Measurements from ENCODE around the gene AGGF1. TPM values are rescaled to one million over a fixed set of nuclear protein-coding genes. Genes with fewer than 3 reads are reported as not detected.
A peak's percentile ranks its signal among the peaks of the same experiment; 100 is the strongest.

Gene AGGF1
- total RNA-seq, 1 experiment from 2014 or later: 23.2 TPM

DNA sequence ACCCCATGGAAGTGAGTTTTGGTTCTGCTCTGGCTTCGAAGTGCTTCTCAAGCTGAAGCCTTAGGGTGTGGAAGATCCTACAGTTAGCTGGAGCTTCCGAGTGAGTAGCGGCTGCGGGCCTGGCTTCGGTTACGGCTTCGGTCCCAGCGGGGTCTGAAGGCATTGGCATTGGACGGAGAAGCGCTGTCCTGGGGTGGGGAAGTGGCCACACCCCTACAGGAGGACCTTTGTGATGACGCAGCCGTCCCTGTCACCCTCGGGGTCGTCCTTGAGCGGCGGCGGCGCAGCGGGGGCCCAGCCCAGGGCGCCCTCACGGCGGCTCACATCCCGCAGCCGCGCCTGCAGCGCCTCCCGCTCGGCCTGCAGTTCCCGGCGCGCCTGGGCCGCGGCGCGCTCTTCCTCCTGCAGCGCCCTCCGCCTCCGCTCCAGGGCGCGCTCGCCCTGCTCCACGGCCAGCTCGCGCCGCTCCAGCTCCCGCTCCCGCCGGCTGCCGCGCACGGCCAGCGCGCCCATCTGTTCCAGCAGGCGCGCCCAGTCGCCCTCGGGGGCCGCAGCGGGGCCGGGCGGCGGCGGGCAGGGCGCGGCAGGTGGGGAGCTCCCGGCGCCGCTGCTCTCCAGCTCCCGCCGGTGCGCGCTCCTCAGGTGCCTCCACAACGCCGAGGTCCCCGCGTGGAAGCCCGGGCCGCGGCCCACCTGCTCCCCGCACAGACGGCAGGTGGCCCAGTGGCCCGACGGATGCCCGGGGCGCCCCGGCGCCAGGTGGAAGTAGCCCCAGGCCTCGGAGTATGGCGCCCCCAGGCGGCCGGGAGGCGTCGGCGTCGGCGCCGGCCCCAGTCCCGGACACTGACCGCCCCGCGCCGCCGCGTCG is 47.0 kb downstream of the AGGF1 start:
- H3K4me3 Mint-ChIP-seq: peak overlapping the region; percentile 66
- peaks cover under 1% of the 10 kb centered on the region for H3K9me3 Mint-ChIP-seq
- TF ChIP-seq, protein P1, sequence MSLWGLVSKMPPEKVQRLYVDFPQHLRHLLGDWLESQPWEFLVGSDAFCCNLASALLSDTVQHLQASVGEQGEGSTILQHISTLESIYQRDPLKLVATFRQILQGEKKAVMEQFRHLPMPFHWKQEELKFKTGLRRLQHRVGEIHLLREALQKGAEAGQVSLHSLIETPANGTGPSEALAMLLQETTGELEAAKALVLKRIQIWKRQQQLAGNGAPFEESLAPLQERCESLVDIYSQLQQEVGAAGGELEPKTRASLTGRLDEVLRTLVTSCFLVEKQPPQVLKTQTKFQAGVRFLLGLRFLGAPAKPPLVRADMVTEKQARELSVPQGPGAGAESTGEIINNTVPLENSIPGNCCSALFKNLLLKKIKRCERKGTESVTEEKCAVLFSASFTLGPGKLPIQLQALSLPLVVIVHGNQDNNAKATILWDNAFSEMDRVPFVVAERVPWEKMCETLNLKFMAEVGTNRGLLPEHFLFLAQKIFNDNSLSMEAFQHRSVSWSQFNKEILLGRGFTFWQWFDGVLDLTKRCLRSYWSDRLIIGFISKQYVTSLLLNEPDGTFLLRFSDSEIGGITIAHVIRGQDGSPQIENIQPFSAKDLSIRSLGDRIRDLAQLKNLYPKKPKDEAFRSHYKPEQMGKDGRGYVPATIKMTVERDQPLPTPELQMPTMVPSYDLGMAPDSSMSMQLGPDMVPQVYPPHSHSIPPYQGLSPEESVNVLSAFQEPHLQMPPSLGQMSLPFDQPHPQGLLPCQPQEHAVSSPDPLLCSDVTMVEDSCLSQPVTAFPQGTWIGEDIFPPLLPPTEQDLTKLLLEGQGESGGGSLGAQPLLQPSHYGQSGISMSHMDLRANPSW (CRISPR knock-in tag; conservative IDR thresholded peaks at IDR 0.05; ENCODE audit: low read depth): no peak
- TF ChIP-seq ZNF416 (CRISPR knock-in tag; IDR thresholded peaks at IDR 0.05): peak; percentile 64; the same call in 1 of the 2 replicates
- TF ChIP-seq NFE2L1 (CRISPR knock-in tag; IDR thresholded peaks at IDR 0.05): no peak
- TF ChIP-seq ZNF317 (CRISPR knock-in tag; IDR thresholded peaks at IDR 0.05; ENCODE audit: borderline replicate concordance, low read depth): no peak
- TF ChIP-seq OVOL2 (CRISPR knock-in tag; IDR thresholded peaks at IDR 0.05; ENCODE audit: borderline replicate concordance): no peak
- TF ChIP-seq E2F4 (CRISPR knock-in tag; IDR thresholded peaks at IDR 0.05; ENCODE audit: borderline replicate concordance, low read depth): no peak
- peak; percentile 94 for TF ChIP-seq CTCF (IDR thresholded peaks at IDR 0.05)
- TF ChIP-seq TCF7 (CRISPR knock-in tag; IDR thresholded peaks at IDR 0.05; ENCODE audit: low read depth): 0 out of 2 replicates have a peak, but pooled peaks have one; percentile 54
- TF ChIP-seq SOX15 (CRISPR knock-in tag; IDR thresholded peaks at IDR 0.05): no peak
- TF ChIP-seq JUN (CRISPR knock-in tag; IDR thresholded peaks at IDR 0.05): 0 out of 2 replicates have a peak, but pooled peaks have one; percentile 25
- peak; percentile 92 for TF ChIP-seq ZNF423 (CRISPR knock-in tag; IDR thresholded peaks at IDR 0.05)
- TF ChIP-seq ETV6 (CRISPR knock-in tag; IDR thresholded peaks at IDR 0.05): 0 out of 2 replicates have a peak, but pooled peaks have one; percentile 28
- no peak for TF ChIP-seq GTF2I (CRISPR knock-in tag; conservative IDR thresholded peaks at IDR 0.05)
- TF ChIP-seq ZNF121 (CRISPR knock-in tag; IDR thresholded peaks at IDR 0.05): no peak
- TF ChIP-seq TEAD1 (CRISPR knock-in tag; IDR thresholded peaks at IDR 0.05): peak; percentile 43; the same call in 1 of the 2 replicates
- no peak for TF ChIP-seq ZNF219 (CRISPR knock-in tag; IDR thresholded peaks at IDR 0.05; ENCODE audit: borderline replicate concordance)
- TF ChIP-seq EMX1 (CRISPR knock-in tag; IDR thresholded peaks at IDR 0.05): no peak
- TF ChIP-seq MAX (CRISPR knock-in tag; IDR thresholded peaks at IDR 0.05): peak; percentile 27; the same call in 1 of the 2 replicates
- TF ChIP-seq, protein P2, sequence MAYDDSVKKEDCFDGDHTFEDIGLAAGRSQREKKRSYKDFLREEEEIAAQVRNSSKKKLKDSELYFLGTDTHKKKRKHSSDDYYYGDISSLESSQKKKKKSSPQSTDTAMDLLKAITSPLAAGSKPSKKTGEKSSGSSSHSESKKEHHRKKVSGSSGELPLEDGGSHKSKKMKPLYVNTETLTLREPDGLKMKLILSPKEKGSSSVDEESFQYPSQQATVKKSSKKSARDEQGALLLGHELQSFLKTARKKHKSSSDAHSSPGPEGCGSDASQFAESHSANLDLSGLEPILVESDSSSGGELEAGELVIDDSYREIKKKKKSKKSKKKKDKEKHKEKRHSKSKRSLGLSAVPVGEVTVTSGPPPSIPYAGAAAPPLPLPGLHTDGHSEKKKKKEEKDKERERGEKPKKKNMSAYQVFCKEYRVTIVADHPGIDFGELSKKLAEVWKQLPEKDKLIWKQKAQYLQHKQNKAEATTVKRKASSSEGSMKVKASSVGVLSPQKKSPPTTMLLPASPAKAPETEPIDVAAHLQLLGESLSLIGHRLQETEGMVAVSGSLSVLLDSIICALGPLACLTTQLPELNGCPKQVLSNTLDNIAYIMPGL (CRISPR knock-in tag; IDR thresholded peaks at IDR 0.05): peak; percentile 96
- no peak for TF ChIP-seq ATF1 (CRISPR knock-in tag; IDR thresholded peaks at IDR 0.05)
- TF ChIP-seq RELA (CRISPR knock-in tag; IDR thresholded peaks at IDR 0.05; ENCODE audit: borderline replicate concordance): peak; percentile 18
- TF ChIP-seq, protein P3, sequence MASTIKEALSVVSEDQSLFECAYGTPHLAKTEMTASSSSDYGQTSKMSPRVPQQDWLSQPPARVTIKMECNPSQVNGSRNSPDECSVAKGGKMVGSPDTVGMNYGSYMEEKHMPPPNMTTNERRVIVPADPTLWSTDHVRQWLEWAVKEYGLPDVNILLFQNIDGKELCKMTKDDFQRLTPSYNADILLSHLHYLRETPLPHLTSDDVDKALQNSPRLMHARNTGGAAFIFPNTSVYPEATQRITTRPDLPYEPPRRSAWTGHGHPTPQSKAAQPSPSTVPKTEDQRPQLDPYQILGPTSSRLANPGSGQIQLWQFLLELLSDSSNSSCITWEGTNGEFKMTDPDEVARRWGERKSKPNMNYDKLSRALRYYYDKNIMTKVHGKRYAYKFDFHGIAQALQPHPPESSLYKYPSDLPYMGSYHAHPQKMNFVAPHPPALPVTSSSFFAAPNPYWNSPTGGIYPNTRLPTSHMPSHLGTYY (CRISPR knock-in tag; IDR thresholded peaks at IDR 0.05): peak; percentile 40; the same call in 1 of the 2 replicates
- peak; percentile 25; the same call in 1 of the 2 replicates for TF ChIP-seq SP1 (CRISPR knock-in tag; conservative IDR thresholded peaks at IDR 0.05)
- TF ChIP-seq FOXK1 (CRISPR knock-in tag; IDR thresholded peaks at IDR 0.05): peak; percentile 11; the same call in 1 of the 2 replicates
- TF ChIP-seq TP53 (CRISPR knock-in tag; IDR thresholded peaks at IDR 0.05): peak; percentile 70; the same call in 1 of the 2 replicates
- TF ChIP-seq, protein P4, sequence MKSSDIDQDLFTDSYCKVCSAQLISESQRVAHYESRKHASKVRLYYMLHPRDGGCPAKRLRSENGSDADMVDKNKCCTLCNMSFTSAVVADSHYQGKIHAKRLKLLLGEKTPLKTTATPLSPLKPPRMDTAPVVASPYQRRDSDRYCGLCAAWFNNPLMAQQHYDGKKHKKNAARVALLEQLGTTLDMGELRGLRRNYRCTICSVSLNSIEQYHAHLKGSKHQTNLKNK (CRISPR knock-in tag; IDR thresholded peaks at IDR 0.05): no peak
- TF ChIP-seq, protein P5, sequence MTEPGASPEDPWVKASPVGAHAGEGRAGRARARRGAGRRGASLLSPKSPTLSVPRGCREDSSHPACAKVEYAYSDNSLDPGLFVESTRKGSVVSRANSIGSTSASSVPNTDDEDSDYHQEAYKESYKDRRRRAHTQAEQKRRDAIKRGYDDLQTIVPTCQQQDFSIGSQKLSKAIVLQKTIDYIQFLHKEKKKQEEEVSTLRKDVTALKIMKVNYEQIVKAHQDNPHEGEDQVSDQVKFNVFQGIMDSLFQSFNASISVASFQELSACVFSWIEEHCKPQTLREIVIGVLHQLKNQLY (CRISPR knock-in tag; IDR thresholded peaks at IDR 0.05): no peak

More for the DNA sequence above, 47.0 kb downstream of the AGGF1 start:
- Mint-ChIP-seq H3K36me3 (peaks cover under 1% of the 10 kb centered on the region; the same call in 1 of the 2 replicates), H3K27ac (no peak overlapping the region), H3K27me3 (ENCODE audit: low read depth) (peaks cover 12% of the 10 kb centered on the region; the same call in 1 of the 2 replicates), H3K4me1 (peaks cover 6% of the 10 kb centered on the region)
- ATAC-seq (peak; percentile 84), DNase-seq (ENCODE audit: low spot score) (peak; percentile 86)
- CTCF ChIA-PET: interaction anchor here (0.5 to 2.7 kb wide), 17 partner anchors 10 to 945 kb away, joined by 3 to 42 read pairs (median 5); partner anchors contain the start of genes AGGF1, CRHBP, S100Z and ZBED3
- POLR2A ChIA-PET: interaction anchor here (0.6 to 1.3 kb wide), 5 partner anchors 9 to 1475 kb away, joined by 3 to 6 read pairs (median 3); partner anchors contain the start of gene AGGF1
